Natural killer cell (primary cell): ENCODE measurements around the gene CRY2. TPM values are rescaled to one million over a fixed set of nuclear protein-coding genes. Genes with fewer than 3 reads are reported as not detected.

Experiments used
- ATAC-seq, 3 donors: fragments of 150-1000 bp in 2 of 3; fragments of 200-7000 bp in 1 of 3; cut with Tn5 transposase; 1 replicate in 1 of 3; 2 replicates in 2 of 3; pipeline ENCODE4 v1.10.0; 2021; ENCODE audit warnings: mild to moderate bottlenecking in 2 of 3, moderate library complexity in 2 of 3
- DNase-seq, 2 donors: peaks; one replicate each; pipeline versions ENCODE4 v3.0.0 to v3.0.0-alpha.2; 2013 to 2021; ENCODE audit warnings: mixed read lengths in 1 of 2
- H3K27ac ChIP-seq: one replicate; pipeline ENCODE4 v1.5.1; 2013; ENCODE audit warnings: mild to moderate bottlenecking, low read length
- H3K27me3 ChIP-seq: one replicate; pipeline ENCODE4 v1.6.1; 2013; ENCODE audit warnings: low read length; ENCODE audit not compliant: control insufficient read depth, insufficient read depth
- H3K36me3 ChIP-seq: one replicate; pipeline ENCODE4 v1.6.1; 2013; ENCODE audit warnings: low read length; ENCODE audit not compliant: control insufficient read depth, insufficient read depth
- H3K4me1 ChIP-seq: one replicate; pipeline ENCODE4 v1.6.1; 2013; ENCODE audit warnings: low read length; ENCODE audit not compliant: control insufficient read depth, insufficient read depth
- H3K4me3 ChIP-seq: one replicate; pipeline ENCODE4 v1.5.1; 2013; ENCODE audit warnings: low read length
- H3K9me3 ChIP-seq: one replicate; pipeline ENCODE4 v1.6.1; 2013; ENCODE audit warnings: low read length; ENCODE audit not compliant: control insufficient read depth, insufficient read depth
- H3K27ac Mint-ChIP-seq, 2 donors: one replicate each; pipeline ENCODE4 v1.8.0; 2022; ENCODE audit warnings: mild to moderate bottlenecking in 2 of 2, mixed read lengths in 2 of 2, moderate library complexity in 1 of 2
- H3K27me3 Mint-ChIP-seq, 2 donors: one replicate each; pipeline ENCODE4 v1.8.0; 2022; ENCODE audit warnings: low read depth in 2 of 2, mixed read lengths in 2 of 2
- H3K36me3 Mint-ChIP-seq: one replicate; pipeline ENCODE4 v1.8.0; 2022; ENCODE audit warnings: mixed read lengths
- H3K4me1 Mint-ChIP-seq, 2 donors: one replicate each; pipeline ENCODE4 v1.8.0; 2022; ENCODE audit warnings: mixed read lengths in 2 of 2
- H3K4me3 Mint-ChIP-seq: one replicate; pipeline ENCODE4 v1.8.0; 2022; ENCODE audit warnings: mild to moderate bottlenecking, moderate library complexity, mixed read lengths
- H3K9me3 Mint-ChIP-seq, 2 donors: one replicate each; pipeline ENCODE4 v1.8.0; 2022; ENCODE audit warnings: mixed read lengths in 2 of 2
- CTCF ChIP-seq: fragments of 200-600 bp; IDR thresholded peaks from one replicate; pipeline ENCODE4 v1.8.0; 2022; ENCODE audit warnings: antibody characterized with exemption
- WGBS: methylation state at CpG from one replicate; pipeline ENCODE4 v1.1.7; 2013; ENCODE audit warnings: missing lambda C conversion rate; ENCODE audit not compliant: insufficient coverage; 5-methylcytosine and 5-hydroxymethylcytosine counted together
- intact Hi-C: fragments of 100-400 bp; cut with micrococcal nuclease; formaldehyde crosslinking; loops from one replicate; pipeline ENCODE4 v1.14.2; 2022
- total RNA-seq, 4 donors: library from RNA; stranded (reverse); fragments of 120-200 nt in 1 of 4; gene quantifications; one replicate each; pipeline versions ENCODE4 v1.2.3 to v1.2.4, GENCODE V29; 2013 to 2022

The CRY2 gene
- total RNA-seq, 3 donors from 2014 or later (not counting 1 experiment from before 2014, with no cell fraction given): 124 to 214 (median 141) TPM

- 96% methylated on average over 4 of the region's 4 CpGs for WGBS
- Mint-ChIP-seq H3K27me3 (peaks cover 8 to 14% of the 10 kb centered on the region in 2 donors), H3K27ac (no peak overlapping the region), H3K9me3 (no peaks in the 10 kb centered on the region), H3K4me3 (no peak overlapping the region), H3K4me1 (no peaks in the 10 kb centered on the region), H3K36me3 (no peaks in the 10 kb centered on the region)
- DNase-seq (no peak), ATAC-seq (no peak)
- no peak overlapping the region for H3K4me3 ChIP-seq
- H3K4me1 ChIP-seq: no peaks in the 10 kb centered on the region
- intact Hi-C loops: no loop called here
- no peak overlapping the region for H3K27ac ChIP-seq
- no peak for TF ChIP-seq CTCF
- no peaks in the 10 kb centered on the region for H3K36me3 ChIP-seq
- no peaks in the 10 kb centered on the region for H3K27me3 ChIP-seq
- H3K9me3 ChIP-seq: no peaks in the 10 kb centered on the region
Measured at GRCh38 chr11:45827123-45827522, 20.2 kb upstream of the CRY2 start.

- no peak overlapping the region for H3K4me3 ChIP-seq
- no peaks in the 10 kb centered on the region for H3K9me3 Mint-ChIP-seq
- no peaks in the 10 kb centered on the region for H3K36me3 Mint-ChIP-seq
- H3K36me3 ChIP-seq: no peaks in the 10 kb centered on the region
- H3K4me3 Mint-ChIP-seq: no peak overlapping the region
- H3K27me3 Mint-ChIP-seq: peaks cover 8 to 14% of the 10 kb centered on the region in 2 donors
- TF ChIP-seq CTCF: no peak
- DNase-seq (no peak), ATAC-seq (no peak)
- H3K27me3 ChIP-seq: no peaks in the 10 kb centered on the region
- intact Hi-C loops: no loop called here
- WGBS: 71% methylated on average over 4 of the region's 4 CpGs
- no peak overlapping the region for H3K27ac ChIP-seq
- H3K9me3 ChIP-seq: no peaks in the 10 kb centered on the region
- no peaks in the 10 kb centered on the region for H3K4me1 ChIP-seq
- H3K4me1 Mint-ChIP-seq: peaks cover 5% of the 10 kb centered on the region in 2 donors
- H3K27ac Mint-ChIP-seq: no peak overlapping the region
Measured at GRCh38 chr11:45828996-45829395, 18.3 kb upstream of the CRY2 start.

GRCh38 chr11:45830596-45830995 is 16.7 kb upstream of the CRY2 start:
- no peak overlapping the region for H3K4me3 ChIP-seq
- intact Hi-C loops: no loop called here
- Mint-ChIP-seq H3K27ac (no peak overlapping the region), H3K9me3 (no peaks in the 10 kb centered on the region), H3K4me3 (no peak overlapping the region), H3K4me1 (peaks cover 11% of the 10 kb centered on the region in 2 donors), H3K36me3 (no peaks in the 10 kb centered on the region), H3K27me3 (peaks cover 9 to 16% of the 10 kb centered on the region in 2 donors)
- DNase-seq (no peak), ATAC-seq (no peak)
- H3K4me1 ChIP-seq: peaks cover 6% of the 10 kb centered on the region
- no peak for TF ChIP-seq CTCF
- 95% methylated on average over 2 of the region's 2 CpGs for WGBS
- H3K27me3 ChIP-seq: no peaks in the 10 kb centered on the region
- no peaks in the 10 kb centered on the region for H3K36me3 ChIP-seq
- H3K9me3 ChIP-seq: no peaks in the 10 kb centered on the region
- H3K27ac ChIP-seq: no peak overlapping the region

- Histone ChIP-seq H3K27ac (no peak overlapping the region), H3K36me3 (no peaks in the 10 kb centered on the region), H3K4me3 (no peak overlapping the region), H3K9me3 (no peaks in the 10 kb centered on the region), H3K4me1 (peaks cover 6% of the 10 kb centered on the region), H3K27me3 (no peaks in the 10 kb centered on the region)
- Mint-ChIP-seq H3K36me3 (no peaks in the 10 kb centered on the region), H3K9me3 (no peaks in the 10 kb centered on the region), H3K4me1 (peaks cover 11% of the 10 kb centered on the region in 2 donors), H3K27me3 (peaks cover 5 to 12% of the 10 kb centered on the region in 2 donors), H3K27ac (no peak overlapping the region), H3K4me3 (no peak overlapping the region)
- WGBS: 94% methylated on average over 9 of the region's 9 CpGs
- no peak for ATAC-seq
- intact Hi-C loops: no loop called here
- TF ChIP-seq CTCF: no peak
- no peak for DNase-seq
Measured at GRCh38 chr11:45832811-45833441, 14.3 kb upstream of the CRY2 start.
